IMR-90 (cell line): ENCODE measurements around the gene FGF19. TPM values are rescaled to one million over a fixed set of nuclear protein-coding genes. Genes with fewer than 3 reads are reported as not detected.

ENCODE experiments used
- ATAC-seq: fragments of 200-7000 bp; cut with Tn5 transposase; 2 replicates; pipeline ENCODE4 v1.9.1; 2020; ENCODE audit warnings: low read depth, mild to moderate bottlenecking, moderate library complexity
- BruUV-seq: library from RNA; stranded (reverse); fragments of 400-500 nt; replicated peaks from 2 replicates; lab custom pipeline; 2021; lab: Mats Ljungman, UMichigan
- CTCF ChIA-PET: fragments of 300-600 bp; formaldehyde crosslinking; extraction: SDS; loops from one replicate; lab custom pipeline; 2021; ENCODE audit warnings: antibody characterized with exemption; lab: Yijun Ruan, JAX
- POLR2A ChIA-PET: fragments of 300-600 bp; sonication (Branson Sonifier 250); formaldehyde crosslinking; loops from one replicate; lab custom pipeline; 2022; ENCODE audit warnings: antibody characterized with exemption; ENCODE audit not compliant: unreplicated experiment; lab: Charles Lee
- DNase-seq: peaks from one replicate; pipeline ENCODE4 v3.0.0; 2013
- H2AFZ ChIP-seq: replicated peaks from 2 replicates; pipeline ENCODE3; 2013; ENCODE audit warnings: low read length, mild to moderate bottlenecking; ENCODE audit not compliant: poor library complexity
- H2AK5ac ChIP-seq: 2 replicates; pipeline ENCODE4 v1.6.1; 2013; ENCODE audit warnings: low read depth, low read length, inconsistent platforms
- H2AK9ac ChIP-seq: replicated peaks from 2 replicates; pipeline ENCODE3; 2013; ENCODE audit warnings: mild to moderate bottlenecking, low read depth, low read length, moderate library complexity; ENCODE audit not compliant: poor library complexity
- H2BK120ac ChIP-seq: 2 replicates; pipeline ENCODE4 v1.6.1; 2013; ENCODE audit warnings: low read depth, low read length, inconsistent platforms
- H2BK15ac ChIP-seq: 3 replicates; pipeline ENCODE4 v1.6.1; 2013; ENCODE audit warnings: low read depth, low read length, inconsistent platforms
- H2BK20ac ChIP-seq: 2 replicates; pipeline ENCODE4 v1.6.1; 2013; ENCODE audit warnings: low read depth, mild to moderate bottlenecking, inconsistent platforms, low read length, moderate library complexity
- H2BK5ac ChIP-seq: 2 replicates; pipeline ENCODE4 v1.6.1; 2013; ENCODE audit warnings: mild to moderate bottlenecking, low read depth, low read length, inconsistent platforms; ENCODE audit not compliant: poor library complexity, severe bottlenecking
- H3K14ac ChIP-seq: replicated peaks from 2 replicates; pipeline ENCODE4 v1.6.1; 2013; ENCODE audit warnings: low read depth, low read length, inconsistent platforms
- H3K18ac ChIP-seq: 2 replicates; pipeline ENCODE4 v1.6.1; 2013; ENCODE audit warnings: low read depth, low read length, control low read depth
- H3K23ac ChIP-seq: 2 replicates; pipeline ENCODE4 v1.6.1; 2013; ENCODE audit warnings: low read depth, low read length, inconsistent platforms
- H3K27ac ChIP-seq: 2 replicates; pipeline ENCODE4 v1.5.1; 2013; ENCODE audit warnings: mild to moderate bottlenecking, control low read depth, low read length; ENCODE audit not compliant: insufficient read depth
- H3K27me3 ChIP-seq: 2 replicates; pipeline ENCODE4 v1.6.1; 2013; ENCODE audit warnings: low read length; ENCODE audit not compliant: control insufficient read depth, insufficient read depth
- H3K36me3 ChIP-seq: 2 replicates; pipeline ENCODE4 v1.6.1; 2013; ENCODE audit warnings: low read length, mixed read lengths; ENCODE audit not compliant: control insufficient read depth, insufficient read depth
- H3K4ac ChIP-seq: 2 replicates; pipeline ENCODE4 v1.6.1; 2013; ENCODE audit warnings: low read depth, low read length, inconsistent platforms
- H3K4me1 ChIP-seq: 2 replicates; pipeline ENCODE4 v1.6.1; 2013; ENCODE audit warnings: low read length, mixed read lengths; ENCODE audit not compliant: control insufficient read depth, insufficient read depth
- H3K4me2 ChIP-seq: 2 replicates; pipeline ENCODE4 v1.6.1; 2013; ENCODE audit warnings: low read depth, mild to moderate bottlenecking, control low read depth, low read length, moderate library complexity
- H3K4me3 ChIP-seq: 2 replicates; pipeline ENCODE4 v1.5.1; 2013; ENCODE audit warnings: low read depth, mild to moderate bottlenecking, control low read depth, low read length, moderate library complexity; ENCODE audit not compliant: insufficient read depth
- H3K56ac ChIP-seq: 2 replicates; pipeline ENCODE4 v1.6.1; 2013; ENCODE audit warnings: low read length, inconsistent platforms; ENCODE audit not compliant: insufficient read depth; ENCODE audit errors: extremely low read depth
- H3K79me1 ChIP-seq, 2 experiments: 2 replicates each; pipeline ENCODE4 v1.6.1; 2013; ENCODE audit warnings: low read length in 2 of 2, inconsistent platforms in 1 of 2, low read depth in 1 of 2
- H3K9ac ChIP-seq: 2 replicates; pipeline ENCODE4 v1.6.1; 2013; ENCODE audit warnings: low read depth, low read length, control low read depth
- H3K9me1 ChIP-seq: 2 replicates; pipeline ENCODE4 v1.6.1; 2013; ENCODE audit warnings: low read length, inconsistent platforms; ENCODE audit not compliant: insufficient read depth
- H3K9me3 ChIP-seq: 2 replicates; pipeline ENCODE4 v1.6.1; 2013; ENCODE audit warnings: low read length; ENCODE audit not compliant: control insufficient read depth, insufficient read depth
- H4K20me1 ChIP-seq: 2 replicates; pipeline ENCODE4 v1.6.1; 2013; ENCODE audit warnings: low read length, inconsistent platforms; ENCODE audit not compliant: insufficient read depth
- H4K5ac ChIP-seq: 2 replicates; pipeline ENCODE4 v1.6.1; 2013; ENCODE audit warnings: mild to moderate bottlenecking, low read depth, low read length, control low read depth
- H4K8ac ChIP-seq, 2 experiments: 2 replicates each; pipeline ENCODE4 v1.6.1; 2013; ENCODE audit warnings: low read depth in 2 of 2, low read length in 2 of 2, control low read depth in 1 of 2, inconsistent platforms in 1 of 2
- H4K91ac ChIP-seq: 2 replicates; pipeline ENCODE4 v1.6.1; 2013; ENCODE audit warnings: low read depth, low read length, inconsistent platforms; ENCODE audit not compliant: insufficient read depth
- CHD1 ChIP-seq: IDR thresholded peaks from 2 replicates; pipeline ENCODE4 v1.6.1; 2012; ENCODE audit warnings: low read depth, low read length, improper control_type of control experiment
- POLR2A ChIP-seq: IDR thresholded peaks from 2 replicates; pipeline ENCODE4 v1.6.1; 2012; ENCODE audit warnings: mild to moderate bottlenecking, low read depth, low read length
- RAD21 ChIP-seq: IDR thresholded peaks from 2 replicates; pipeline ENCODE4 v1.6.1; 2012; ENCODE audit warnings: low read length, improper control_type of control experiment
- WGBS, 2 experiments: methylation state at CpG; one replicate each; pipeline versions ENCODE4 v1.1.5 to v1.1.7; 2013; ENCODE audit warnings: missing lambda C conversion rate in 2 of 2; ENCODE audit not compliant: insufficient read length in 1 of 2; ENCODE audit errors: extremely low coverage in 2 of 2; 5-methylcytosine and 5-hydroxymethylcytosine counted together
- dilution Hi-C: fragments of 300-500 bp; cut with HindIII; formaldehyde crosslinking; loops from one replicate; pipeline ENCODE4 v1.14.3; 2018; ENCODE audit warnings: low sequenced_read_pairs; ENCODE audit not compliant: unreplicated experiment
- in situ Hi-C: fragments of 300-500 bp; cut with MboI; formaldehyde crosslinking; loops from 3 replicates; pipeline ENCODE4 v1.14.3; 2019; ENCODE audit warnings: low sequenced_read_pairs, inconsistent platforms, mixed read lengths
- intact Hi-C: fragments of 100-400 bp; cut with micrococcal nuclease; formaldehyde crosslinking; loops from 2 replicates; pipeline ENCODE4 v1.10.0; 2022
- polyA plus RNA-seq, 3 experiments: library from polyadenylated mRNA; depleted of rRNA; stranded (reverse); fragments of >200 nt; gene quantifications; 2 replicates each; pipeline ENCODE4 v1.2.3, GENCODE V29; 2012; ENCODE audit warnings: low replicate concordance in 1 of 3
- total RNA-seq: library from RNA; depleted of rRNA; stranded (reverse); fragments of >200 nt; gene quantifications from 2 replicates; pipeline ENCODE4 v1.2.3, GENCODE V29; 2012

The FGF19 gene
- total and polyA plus RNA-seq, 2 of the 4 experiments (the other 2 are of a cell fraction), result not detected

GRCh38 chr11:69734367-69734766 is 30.5 kb upstream of the FGF19 start:
- Histone ChIP-seq H4K8ac (no peak overlapping the region), H2BK15ac (no peak overlapping the region), H3K4me1 (no peaks in the 10 kb centered on the region), H2AK9ac (no peak overlapping the region), H4K5ac (no peak overlapping the region), H3K18ac (no peak overlapping the region), H3K4me3 (no peak overlapping the region), H3K9me3 (peaks cover 19% of the 10 kb centered on the region), H3K4me2 (no peak overlapping the region), H3K27me3 (peaks cover 27% of the 10 kb centered on the region), H4K20me1 (no peaks in the 10 kb centered on the region), H3K4ac (no peak overlapping the region), H3K14ac (no peak overlapping the region), H3K9me1 (no peaks in the 10 kb centered on the region), H2BK5ac (no peak overlapping the region), H3K56ac (no peak overlapping the region), H4K91ac (no peak overlapping the region), H3K79me1 (no peaks in the 10 kb centered on the region), H3K9ac (no peak overlapping the region), H2BK20ac (0 out of 2 replicates have a peak overlapping the region, but pooled peaks have one; percentile 32), H2BK120ac (no peak overlapping the region), H2AK5ac (peak overlapping the region; percentile 49; the same call in 1 of the 2 replicates), H3K23ac (no peak overlapping the region), H3K36me3 (no peaks in the 10 kb centered on the region), H2AFZ (no peak overlapping the region), H3K27ac (no peak overlapping the region)
- dilution Hi-C loops, result no loop called here
- in situ Hi-C loops, result no loop called here
- 67% methylated on average over 1 of the region's 2 CpGs; no CpG with 5 or more reads in 1 of the 2 experiments for WGBS, 2 experiments
- intact Hi-C loops, result no loop called here
- ATAC-seq (no peak), DNase-seq (no peak)
- POLR2A ChIA-PET, result no interaction called here
- TF ChIP-seq CHD1 (no peak), RAD21 (no peak), POLR2A (no peak)
- BruUV-seq, result no TSS peak
- CTCF ChIA-PET, result no interaction called here
